Activated CD4-positive, alpha-beta T cell treated with anti-CD3 and anti-CD28 coated beads, Interleukin-2, Interleukin-4, amounts not matched to agents 100 ng/mL and 50 ng/mL, durations not matched to agents 16 hours and 8 hours (primary cell): Measurements from ENCODE around the gene ZMYND19.
A peak's percentile ranks its signal among the peaks of the same experiment; 100 is the strongest.
"Not testable (repeated sequence)": the region's sequence is repeated elsewhere in the genome, so short reads cannot be mapped to it uniquely, and the experiment has no call there.

Source experiments
- DNase-seq: peaks from one replicate; pipeline ENCODE4 v3.0.0-alpha.2; 2020; ENCODE audit warnings: low spot score

The ZMYND19 gene

DNA sequence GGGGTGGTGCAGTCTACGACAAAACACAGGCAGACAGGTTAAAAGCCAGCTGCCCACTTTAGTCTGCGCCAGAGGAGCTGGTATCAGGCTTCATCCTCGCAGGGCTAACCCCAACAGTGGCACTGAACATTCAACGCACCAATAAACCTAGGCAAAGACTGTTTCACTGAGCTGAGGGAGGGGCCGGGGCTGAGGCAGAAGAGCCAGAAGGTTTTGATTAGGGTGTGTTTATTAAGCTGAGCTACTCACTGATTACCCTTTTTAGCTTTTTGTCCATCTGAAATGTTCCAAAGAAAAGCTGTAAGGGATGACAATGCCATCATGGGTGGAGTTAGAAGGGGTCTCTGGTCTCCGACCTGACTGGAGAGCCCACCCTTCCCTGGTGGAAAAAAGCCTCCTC is 1.4 kb downstream of the ZMYND19 start:
- no peak for DNase-seq

DNA sequence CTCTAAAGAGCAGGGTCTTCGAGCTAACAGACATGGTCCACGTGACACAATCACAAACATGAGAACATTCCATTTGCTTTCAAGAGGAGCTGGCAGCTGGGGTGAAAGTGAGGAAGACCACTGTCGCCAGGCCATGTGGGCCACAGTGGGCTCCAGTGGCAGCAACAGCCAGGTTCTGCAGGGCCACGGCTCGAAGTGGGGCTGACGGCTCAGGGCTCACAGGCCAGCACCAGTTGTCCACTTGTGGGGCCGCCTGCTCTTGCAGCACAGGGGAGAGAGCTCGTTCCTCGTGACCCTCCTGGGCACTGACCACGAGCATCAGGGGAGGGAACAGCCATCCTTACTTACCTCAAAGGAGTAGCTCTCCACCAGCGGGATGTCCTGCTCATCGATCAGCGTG is 2.0 kb downstream of the ZMYND19 start:
- DNase-seq = no peak

DNA sequence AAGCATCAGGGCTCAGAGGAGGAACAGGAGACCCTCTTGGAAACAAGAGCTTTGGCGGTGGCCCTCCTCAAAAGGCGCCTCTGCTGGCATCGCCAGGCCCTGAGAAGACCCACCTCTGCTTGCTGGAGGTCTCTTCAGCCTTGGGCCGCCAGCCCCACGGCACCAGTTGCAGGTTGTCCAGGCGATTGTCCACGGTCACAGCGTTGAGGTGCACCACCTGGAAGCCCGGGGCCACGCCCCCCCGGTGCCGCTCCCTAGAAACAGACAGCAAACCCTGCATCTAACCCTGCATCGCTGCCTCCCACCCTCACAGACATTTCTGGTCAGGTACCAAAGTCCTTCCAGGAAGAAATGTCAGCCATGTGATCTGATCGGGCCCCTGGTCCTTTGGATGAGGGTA is 3.5 kb downstream of the ZMYND19 start:
- no peak for DNase-seq

DNA sequence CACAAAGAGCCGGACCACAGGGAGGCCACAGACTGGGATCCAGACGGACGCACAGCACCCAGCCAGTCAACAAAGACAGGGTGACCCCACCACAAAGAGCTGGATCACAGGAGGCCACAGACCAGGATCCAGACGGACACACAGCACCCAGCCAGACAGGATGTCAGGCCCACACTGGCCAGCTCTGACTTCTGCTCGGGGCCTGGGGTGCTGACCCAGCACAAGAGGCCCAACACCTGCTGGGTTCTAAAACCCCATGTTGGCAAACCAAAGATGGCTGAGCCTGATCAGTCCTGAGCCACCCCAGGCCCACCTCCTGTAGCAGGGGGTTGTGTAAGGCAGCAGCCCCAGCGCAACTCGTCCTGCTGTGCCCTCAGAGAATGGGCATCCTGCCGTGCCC is 6.4 kb downstream of the ZMYND19 start:
- DNase-seq = no peak

DNA sequence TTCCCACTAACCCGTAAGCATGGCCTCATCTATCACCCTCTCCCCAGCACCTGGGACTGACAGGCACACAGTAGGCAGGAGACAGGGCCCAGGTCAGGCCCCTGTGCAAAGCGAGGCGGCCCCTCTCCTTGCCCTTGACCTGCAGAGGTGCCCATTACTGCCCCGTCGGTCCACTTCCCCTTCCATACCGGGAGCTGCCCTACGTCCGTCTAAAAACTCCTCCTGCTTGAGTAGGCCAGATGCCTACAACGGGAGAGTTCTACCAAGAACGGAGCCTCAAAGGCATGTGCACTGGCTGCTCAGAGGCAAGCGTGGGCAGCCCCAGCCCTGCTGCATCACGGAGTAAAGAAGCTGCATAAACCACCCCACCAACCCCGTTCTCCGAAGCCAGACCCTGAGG is 7.0 kb downstream of the ZMYND19 start:
- DNase-seq = no peak

DNA sequence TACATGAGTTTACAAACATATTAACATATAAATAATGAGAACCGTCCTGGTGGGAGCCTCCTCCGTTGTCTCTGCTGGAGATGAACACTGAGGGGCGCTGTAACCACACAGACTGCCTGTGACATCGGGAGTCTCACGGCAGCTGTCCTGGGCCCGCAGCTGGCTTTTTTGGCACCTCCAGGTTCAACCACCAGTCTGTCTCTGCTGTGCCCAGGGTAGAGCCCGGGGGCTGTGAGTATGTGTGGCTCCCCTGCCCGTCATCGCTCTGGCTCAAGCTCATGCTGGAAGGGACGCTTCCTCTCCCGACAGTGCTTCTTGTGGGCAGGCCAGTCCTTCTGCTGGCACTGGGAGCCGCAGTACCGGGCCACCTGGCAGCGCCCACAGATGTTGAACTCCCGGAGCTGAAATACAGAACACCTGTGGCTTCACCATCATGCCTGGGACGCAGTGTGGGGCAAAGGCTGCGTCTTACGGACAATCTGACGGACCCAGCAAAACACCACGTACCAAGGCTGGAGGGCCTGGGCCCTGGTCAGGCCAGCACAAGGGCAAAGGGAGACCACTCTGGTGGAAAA is 7.9 kb downstream of the ZMYND19 start:
- no peak for DNase-seq

DNA sequence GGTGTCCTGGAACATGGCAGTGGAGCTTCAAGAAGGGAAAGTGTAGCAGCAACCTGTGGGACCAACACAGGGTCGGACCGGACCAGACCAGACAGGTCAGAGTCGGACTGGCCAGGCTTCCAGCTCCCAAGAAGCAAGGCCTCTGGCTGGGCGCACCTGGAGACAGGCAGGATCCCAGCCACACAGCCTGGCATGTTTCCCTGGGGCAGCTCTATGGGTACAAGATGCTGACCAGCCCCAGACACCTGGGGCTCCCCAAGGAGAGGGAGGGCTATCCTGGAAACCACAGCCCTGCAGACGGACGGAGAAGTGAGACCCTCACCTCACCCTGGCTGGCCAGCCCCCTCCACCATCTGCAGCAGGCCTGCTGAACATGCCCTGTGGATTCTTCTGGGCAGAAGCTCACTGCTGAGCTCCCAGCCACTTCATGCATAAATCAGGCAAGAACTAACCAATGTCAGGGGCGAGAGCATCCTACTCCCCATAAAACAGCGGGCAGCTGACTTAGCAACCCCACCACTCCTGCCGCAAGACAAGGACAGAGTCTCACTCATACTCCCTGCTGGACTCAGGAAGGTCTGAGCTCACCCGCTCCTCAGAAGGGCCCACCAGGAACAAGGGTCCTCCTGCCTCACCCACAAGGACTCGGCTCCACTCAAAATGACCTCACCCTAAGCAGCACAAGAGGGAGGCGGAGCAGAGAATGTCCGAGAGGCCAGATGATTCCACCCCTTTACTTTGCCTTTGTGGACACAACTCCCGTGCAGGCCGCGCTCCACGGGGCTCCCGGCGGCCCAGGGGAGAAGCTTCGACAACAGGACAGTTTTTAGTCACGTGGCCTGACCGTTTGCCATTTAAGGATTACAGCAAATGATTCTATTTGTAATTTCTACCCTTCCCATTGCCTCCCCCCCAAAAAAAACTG is 8.7 kb downstream of the ZMYND19 start:
- DNase-seq = no peak

DNA sequence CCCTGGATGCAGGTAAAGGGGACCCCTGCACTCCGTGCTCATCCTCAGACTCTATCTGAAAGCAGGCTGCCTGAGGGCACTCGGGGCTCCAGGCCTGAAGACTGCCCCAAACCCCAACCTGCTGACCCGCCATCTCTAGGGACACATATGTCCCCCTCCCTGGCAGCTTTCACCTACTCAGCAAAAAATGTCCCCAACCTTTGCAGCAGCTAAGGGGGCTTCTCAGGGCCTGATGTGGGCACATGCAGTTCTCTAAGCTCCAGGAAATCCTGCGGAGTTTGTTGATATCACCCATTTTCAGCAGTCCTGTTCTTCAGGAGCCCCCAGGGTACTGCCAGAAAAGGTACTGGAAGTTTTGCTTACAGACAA is 9.4 kb downstream of the ZMYND19 start:
- no peak for DNase-seq

DNA sequence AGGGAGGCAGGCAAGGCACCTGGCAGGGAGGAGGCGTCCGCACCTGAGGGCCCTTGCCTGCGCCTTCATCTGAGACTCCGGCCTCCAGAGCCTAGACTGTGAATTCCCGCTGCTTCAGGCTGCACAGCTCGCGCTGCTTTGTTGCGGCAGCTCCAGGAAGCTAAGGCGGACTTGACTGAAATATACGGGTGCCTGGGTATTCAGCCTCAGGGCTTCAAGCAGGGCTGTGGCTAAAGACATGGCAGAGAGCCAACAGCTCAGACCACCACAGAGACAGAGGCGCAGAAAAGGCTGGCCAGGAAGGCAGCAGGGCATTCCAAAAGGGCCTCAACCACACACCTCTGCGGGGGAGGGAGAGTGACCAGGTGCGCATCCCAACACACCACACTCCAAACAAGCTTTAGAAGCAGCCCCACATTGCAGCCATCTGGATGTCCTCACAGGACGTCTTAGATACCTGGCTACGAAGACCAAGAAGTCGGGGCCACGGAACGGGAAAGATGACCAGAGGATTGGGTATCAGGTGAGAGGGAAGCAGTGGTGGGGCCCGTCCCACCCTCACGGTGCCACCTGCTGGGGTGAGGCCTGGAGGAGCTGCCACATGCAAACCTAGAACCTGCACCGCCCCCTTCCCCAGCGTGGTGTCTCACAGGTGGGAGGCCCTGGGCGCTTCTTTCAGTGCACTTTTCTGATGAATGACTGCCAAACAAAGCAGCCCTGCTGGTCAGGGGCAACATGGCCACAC is 9.9 kb downstream of the ZMYND19 start:
- DNase-seq = no peak

DNA sequence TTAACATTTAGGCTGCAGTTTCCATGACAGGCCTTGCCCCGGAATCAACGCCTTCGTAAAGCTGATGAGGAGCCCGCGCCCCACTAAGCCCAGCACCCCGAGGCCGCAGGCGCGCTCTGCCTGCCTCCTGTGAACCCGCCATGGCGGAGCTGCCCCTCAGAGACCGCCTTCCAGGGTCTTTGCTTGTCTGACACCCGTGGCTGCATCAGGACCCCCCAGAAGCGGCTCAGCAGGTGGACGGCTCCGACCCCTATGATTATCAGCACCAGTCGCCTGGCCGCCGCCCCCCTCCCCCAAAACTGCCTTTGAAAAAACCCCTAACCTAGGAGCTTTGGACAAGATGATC is 11.1 kb downstream of the ZMYND19 start:
- no peak for DNase-seq

DNA sequence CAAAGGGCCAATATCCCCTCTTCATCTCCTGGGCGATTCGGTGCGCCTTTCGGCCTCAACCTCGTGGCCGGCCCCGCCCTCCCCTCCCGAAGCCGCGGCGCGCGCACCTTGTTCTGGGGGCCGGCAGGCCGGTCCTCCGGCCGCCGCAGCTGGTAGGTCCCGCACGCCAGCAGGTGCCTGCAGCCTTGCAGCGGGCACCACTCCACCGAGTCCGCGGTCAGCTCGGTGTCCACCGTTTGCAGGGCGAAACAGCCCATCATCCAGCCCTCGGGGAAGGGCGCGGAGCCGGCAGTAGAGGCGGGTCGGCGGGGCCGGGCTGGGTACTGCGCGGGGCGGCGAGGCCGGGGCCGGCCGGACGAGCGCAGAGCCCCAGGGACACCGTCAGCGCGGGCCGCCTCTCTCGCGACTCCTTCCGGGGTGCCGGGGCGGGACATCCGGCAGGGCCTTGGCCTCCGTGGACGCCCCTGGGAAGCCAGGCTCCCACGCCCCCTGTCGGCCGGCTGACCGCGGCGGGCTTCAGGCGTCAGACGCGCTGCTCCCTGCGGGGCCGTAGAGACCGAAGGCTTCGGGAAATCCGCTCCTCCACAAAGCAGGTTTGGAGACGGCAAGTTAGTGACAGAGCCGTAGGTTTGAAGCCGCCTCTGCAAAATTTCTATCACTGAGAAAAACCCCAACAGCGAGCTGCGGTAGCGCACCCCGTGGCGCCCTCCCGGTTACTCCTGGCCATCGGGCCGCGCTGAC is 11.6 kb downstream of the ZMYND19 start, which contains the start of gene DPH7:
TSS of gene DPH7 (minus strand) at position 408 of the 741 bp plus-strand sequence. CDS start at position 260, 148 bp downstream.
- DNase-seq = peak; percentile 96

DNA sequence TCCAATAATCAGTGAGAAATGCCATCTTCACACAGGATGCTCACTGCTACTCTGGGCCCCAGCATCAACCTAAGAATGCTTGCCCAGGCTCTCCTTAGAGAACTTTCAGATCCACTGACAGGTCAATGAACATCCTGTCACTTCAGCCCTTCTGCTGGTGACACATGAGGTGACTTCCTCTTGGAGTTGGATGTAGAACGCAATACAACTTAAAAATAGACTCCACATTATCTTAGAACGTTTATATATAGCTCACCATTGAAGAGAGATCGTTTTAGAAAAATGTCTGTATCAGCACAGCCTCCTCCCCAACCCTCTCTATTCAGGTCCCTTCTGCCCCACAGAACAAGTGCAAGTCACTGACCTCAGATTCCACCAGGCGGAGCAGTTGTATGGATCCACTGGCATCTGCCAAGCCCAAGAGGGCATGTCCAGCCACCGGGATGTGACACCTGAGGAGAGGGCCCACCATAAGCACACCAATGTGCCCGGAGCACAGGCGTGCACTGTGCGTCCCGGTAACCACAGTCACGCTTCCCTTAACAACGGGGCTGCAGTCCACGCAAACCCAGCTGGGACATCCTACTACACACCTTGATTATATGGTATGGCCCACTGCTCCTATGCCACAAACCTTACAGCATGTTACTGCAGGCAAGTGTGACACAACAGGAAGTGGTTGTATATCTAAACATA is 14.4 kb downstream of the ZMYND19 start:
- DNase-seq = no peak

DNA sequence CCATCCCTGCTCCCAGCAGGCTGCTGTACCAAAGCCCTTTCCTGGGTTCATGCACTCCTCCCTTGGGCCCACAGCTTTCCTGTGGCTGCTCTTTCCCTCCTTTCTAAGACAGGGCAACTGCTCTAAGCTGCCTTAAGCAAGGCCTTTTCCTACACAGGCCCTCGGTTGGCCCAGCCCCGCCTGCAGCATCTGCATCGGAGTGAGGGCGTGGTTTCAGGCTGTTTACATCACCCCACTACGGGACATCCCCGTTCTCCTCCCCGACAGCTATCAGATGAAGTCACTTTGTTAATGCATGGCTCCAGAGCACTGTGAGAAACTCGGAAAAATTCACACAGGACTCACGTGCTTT is 15.0 kb downstream of the ZMYND19 start:
- no peak for DNase-seq

DNA sequence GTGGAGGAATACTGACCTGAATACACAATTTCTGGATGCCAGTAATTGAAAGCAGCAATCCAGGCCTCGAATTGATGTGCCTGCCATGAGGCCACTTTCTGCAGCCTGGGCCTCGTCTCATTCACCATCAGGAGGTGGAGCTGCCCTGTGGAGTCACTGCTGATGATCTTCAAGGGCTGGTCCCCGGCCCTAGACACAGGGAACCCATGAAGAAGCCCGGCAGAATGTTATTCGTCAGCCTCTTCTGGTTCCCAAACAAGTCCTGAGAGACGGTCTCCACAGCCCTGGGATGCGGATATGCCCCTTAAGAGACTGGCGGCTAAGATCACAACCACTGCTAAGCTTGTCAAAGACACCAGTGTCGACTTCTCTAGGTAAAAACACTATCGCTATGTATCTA is 16.1 kb downstream of the ZMYND19 start:
- DNase-seq = no peak

DNA sequence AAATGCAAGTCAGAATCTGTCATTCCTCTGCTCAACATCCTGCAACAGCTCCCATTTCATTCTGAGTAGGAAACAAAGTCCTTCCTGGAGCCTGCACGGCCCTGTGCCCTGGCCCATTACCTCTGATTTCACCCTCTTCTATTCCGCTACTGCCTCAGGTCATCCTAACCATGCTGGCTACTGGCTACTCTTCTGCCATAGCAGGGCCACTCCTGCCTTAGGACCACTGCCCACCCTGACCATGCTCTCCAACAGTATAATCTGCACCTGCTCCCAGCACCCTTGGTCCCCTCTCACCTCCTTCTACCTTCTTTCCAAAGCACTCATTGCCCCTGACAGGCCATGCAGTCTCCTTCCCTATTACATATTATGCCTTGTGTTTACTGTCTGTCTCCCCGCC is 19.7 kb downstream of the ZMYND19 start:
- DNase-seq = no peak

DNA sequence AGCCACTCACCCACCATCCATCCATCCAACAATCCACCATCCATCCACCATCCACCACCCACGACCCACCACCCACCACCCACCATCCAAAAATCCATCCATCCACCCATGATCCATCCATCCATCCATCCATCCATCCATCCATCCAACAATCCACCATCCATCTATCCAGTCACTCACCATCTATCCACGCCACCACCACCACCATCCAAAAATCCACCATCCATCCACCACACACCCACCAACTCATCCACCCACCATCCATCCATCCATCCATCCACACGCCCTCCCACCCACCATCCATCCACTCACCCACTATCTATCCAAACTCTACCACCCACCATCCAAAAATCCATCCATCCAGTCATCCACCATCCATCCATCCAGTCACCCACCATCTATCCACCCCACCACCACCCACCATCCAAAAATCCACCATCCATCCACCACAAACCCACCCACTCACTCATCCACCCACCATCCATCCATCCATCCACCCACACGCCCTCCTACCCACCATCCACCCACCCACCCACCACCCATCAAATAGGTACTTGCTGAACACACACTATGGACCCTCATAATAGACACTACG is 20.6 kb downstream of the ZMYND19 start:
- DNase-seq = no peak

DNA sequence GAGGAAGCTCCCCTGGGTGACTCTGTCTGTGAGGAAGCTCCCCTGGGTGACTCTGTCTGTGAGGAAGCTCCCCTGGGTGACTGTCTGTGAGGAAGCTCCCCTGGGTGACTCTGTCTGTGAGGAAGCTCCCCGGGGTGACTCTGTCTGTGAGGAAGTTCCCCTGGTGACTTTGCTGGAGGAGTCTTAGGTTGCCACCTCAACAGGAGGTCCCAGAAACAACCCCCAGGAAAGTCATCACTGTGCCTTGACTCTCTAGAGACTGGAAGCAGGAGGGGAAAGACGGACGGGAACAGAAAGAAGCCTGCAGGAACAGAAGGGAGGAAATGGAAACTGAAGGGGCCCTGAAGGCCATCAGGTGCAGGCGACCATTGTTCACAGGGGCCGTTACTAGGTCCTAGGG is 21.9 kb downstream of the ZMYND19 start:
- DNase-seq = not testable (repeated sequence)

DNA sequence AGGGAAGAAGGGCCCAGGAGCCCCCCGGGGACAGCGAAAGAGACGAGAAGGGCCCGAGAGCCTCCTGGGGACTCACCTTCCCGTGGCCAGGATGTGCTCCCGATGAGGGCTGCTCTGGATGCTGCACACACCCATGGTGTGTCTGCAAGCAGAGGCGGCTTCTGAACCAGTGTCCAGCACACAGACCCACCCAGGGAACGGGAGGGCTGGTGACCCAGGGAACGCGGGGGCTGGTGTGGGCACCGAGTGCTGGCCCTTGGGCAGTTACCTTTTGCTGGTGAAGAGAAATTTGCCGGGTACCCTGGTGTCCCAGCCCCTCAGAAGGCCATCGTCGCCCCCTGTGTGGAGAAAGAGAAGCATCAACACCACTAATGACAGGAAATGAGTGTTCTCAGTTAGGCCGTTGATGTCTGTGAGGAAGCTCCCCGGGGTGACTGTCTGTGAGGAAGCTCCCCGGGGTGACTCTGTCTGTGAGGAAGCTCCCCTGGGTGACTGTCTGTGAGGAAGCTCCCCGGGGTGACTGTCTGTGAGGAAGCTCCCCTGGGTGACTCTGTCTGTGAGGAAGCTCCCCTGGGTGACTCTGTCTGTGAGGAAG is 25.4 kb downstream of the ZMYND19 start:
- DNase-seq = no peak

DNA sequence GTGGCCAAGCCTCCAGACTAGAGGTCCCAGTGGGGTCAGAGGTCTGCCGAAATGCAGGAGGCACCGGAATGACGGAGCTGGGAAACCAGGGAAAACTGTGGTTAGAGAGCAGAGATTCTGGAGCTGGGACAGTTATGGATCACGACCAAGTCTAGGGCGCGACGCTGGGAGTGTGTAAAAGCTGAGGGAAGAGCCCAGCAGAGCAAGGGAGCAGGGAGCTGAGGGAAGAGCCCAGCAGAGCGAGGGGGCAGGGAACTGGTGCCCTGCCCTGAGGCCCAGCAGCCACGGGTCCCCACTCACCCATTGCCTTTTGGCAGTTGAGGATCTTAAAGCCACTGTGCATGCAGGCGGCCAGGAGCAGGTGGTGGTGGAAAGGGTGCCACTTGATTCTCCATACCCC is 26.2 kb downstream of the ZMYND19 start:
- DNase-seq = no peak

DNA sequence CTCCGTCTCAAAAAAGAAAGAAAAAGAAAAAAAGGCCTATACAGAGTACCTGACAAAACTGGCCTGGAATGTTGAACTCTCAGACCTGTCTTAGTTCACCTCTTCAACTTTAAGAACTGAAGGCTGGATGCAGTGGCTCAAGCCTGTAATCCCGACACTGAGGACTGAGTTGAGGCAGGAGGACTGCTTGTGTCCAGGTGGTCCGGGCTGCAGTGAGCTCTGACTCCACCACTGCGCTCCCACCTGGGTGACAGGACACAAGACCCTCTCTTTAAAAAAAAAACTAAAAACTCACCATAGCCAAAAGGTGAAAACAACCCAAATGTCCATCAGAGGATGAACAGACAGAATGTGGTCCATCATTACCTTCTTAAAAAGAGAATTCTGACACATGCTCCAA is 32.2 kb downstream of the ZMYND19 start:
- no peak for DNase-seq
